Stimulated activated CD8-positive, alpha-beta memory T cell treated with anti-CD3 and anti-CD28 coated beads, Interleukin-4, amount 100 ng/mL, for 4 hours (primary cell): ENCODE results near the gene CYSTM1.
"Not testable (repeated sequence)": the region's sequence is repeated elsewhere in the genome, so short reads cannot be mapped to it uniquely, and the experiment has no call there.

Experiments
- DNase-seq, 2 donors: peaks; one replicate each; pipeline ENCODE4 v3.0.0-alpha.2; 2020; ENCODE audit warnings: low read depth in 2 of 2, low spot score in 1 of 2

Gene CYSTM1

DNA sequence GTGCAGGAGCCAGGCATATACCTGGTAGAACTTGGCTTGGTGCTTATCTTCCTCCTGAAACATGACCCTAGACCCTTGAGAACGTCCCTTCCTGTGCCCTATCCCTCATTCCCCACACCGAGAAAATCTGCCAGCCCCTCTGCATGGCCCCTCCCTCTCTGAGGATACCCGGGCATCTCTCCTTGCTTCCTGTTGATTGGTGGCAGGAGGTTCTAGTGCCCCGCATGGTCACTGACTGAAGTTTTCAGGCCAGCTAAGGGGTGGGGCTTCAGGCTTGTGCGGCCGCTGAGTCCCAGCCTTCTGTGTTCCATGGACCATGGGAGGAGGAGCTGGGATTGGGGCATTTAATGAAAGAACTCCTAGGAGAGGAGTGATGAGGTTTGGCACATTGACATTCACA lies 26.5 kb upstream of the CYSTM1 start:
- no peak for DNase-seq

DNA sequence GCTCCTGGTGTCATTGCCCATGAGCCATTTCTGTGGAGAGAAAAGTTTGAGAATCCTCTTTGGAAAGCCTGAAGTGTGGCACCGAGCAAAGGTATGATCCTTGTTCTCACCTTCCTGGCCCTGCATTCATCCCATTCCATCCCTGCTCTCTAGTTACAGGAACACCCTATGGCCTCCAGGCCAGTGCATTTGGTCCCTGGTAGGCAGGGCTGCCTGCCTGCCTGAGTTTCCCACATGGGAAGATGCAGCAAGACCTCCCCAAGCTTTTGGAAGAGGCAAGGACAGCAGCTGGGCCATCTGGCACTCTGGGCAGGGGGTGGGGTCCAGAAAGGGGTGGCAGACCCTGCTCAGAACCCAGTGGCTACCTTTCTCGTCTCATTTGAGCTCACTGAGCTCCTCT lies 24.8 kb upstream of the CYSTM1 start:
- DNase-seq, result no peak

DNA sequence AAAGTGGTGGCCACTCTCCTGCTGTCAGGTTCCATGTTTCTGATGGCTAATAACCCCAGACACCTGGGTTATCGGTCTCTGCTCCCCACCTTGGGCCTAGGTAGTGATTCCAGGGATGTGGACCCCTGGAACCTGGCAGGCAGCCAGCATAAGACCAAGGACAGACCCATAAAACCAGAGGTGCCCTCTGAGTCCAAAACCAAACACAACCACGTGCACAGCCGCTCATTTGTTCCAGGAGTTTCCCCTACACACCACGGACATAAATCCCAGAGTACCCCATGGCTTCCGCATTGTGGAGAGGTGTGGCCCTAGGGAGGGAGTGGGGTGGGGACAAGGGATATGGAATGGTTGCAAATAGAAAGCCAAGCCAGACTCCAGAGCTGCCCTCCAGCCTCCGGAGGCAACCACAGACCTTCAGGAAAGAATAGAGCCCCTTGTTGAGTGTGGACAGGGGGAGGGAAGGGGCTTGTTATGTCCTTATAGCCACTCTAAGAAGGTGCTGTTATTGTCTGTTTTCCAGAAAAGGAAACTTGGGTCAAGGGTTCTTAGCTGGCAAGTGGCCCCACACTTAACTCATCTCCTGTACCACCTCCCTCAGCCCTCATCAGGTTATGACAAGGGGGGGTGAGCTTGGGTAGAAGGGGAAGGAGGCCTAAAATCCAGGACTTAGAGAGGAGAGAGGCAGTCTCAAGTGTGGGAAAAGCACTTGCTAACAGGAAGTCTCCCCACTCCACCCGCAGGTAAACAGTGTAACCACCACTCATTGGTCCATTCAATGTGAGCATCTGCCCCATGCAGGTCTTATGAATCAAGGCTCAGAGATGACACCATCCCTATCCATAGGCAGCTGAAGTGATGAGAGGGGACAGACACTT lies 23.6 kb upstream of the CYSTM1 start:
- no peak for DNase-seq

DNA sequence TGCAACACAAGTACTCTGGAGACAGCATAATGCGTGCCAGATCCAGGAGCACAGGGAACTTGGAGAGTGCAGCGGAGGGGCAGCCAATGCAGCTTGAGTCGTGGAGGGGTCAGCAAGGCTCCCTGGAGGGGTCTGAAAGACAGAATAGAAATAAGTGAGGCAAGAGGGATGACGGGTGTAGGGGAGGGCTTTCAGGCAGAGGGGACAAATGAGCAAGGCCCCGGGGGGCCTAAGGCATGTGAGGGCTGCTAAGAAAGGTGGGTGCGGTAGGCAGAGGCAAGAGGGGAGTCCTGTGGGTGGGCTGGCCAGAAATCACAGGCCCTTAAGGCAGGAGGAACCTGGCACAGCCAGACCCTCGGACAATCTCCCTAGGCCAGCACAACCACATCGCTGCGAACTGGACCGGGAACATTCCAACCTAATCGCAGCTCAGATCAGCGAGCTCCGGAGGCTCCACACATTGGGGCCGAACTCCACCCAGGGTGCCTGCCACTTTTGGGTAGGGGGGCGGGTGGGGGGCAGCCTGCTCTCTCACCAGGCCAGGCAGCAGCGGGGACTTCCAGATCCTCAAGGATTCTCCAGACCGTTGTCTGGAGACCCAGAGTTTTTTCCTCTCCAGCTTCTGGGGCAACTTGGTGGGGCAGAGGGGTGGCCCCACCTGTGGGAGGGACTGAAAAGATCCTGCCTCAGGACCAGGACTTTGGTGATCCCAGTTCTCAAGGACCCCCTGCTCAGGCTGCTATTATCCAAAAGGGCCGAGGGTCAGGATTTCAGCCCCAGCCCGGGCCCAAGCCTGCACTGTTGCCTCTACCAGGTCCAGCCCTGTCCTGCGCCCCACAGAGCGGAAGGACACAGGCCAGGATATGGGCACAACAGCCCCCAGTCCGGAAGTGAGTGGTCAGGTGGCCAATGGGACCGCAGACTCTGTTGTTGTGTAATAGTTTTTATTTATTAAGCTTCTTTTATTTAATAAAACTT lies 22.7 kb upstream of the CYSTM1 start:
- DNase-seq, result no peak

DNA sequence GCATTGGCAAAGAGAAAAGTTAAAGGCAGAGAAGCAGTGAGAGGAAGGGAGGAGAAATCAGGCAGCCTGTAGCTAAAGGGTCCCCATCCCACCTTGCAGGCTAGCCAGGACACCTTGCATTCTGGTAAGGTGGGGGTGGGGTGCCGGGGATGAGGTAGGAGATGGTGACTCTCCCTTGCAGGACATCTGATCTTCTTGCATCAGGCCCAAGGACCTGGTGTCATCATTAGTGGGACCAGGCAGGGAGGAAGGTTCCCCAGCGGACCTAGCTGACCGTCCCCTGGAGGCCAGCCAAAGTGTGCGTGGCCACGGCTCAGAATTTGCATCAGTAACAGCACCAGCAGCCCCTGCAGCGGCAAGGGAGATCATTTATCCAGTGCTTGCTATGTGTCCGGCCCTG lies 21.7 kb upstream of the CYSTM1 start:
- no peak for DNase-seq

DNA sequence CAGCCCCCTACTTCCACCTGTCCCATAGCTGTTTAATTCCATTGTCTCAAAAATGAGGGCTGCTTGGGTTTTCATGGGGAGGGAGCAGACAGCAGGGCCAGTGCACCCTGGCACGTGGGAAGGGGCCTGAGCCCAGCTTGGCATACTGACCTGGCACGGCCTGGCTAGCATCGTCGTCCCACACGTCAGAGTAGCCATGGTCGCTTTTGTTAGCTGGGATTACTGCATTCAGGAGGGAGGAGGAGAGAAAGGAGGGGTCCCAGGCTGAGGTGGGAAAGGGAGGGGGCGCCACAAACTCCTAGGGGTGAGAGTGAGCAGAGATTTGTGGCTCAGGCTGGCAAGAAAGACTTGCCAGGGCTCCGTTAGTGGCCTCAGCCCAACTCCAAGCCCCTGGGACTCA lies 21.1 kb upstream of the CYSTM1 start:
- no peak for DNase-seq

DNA sequence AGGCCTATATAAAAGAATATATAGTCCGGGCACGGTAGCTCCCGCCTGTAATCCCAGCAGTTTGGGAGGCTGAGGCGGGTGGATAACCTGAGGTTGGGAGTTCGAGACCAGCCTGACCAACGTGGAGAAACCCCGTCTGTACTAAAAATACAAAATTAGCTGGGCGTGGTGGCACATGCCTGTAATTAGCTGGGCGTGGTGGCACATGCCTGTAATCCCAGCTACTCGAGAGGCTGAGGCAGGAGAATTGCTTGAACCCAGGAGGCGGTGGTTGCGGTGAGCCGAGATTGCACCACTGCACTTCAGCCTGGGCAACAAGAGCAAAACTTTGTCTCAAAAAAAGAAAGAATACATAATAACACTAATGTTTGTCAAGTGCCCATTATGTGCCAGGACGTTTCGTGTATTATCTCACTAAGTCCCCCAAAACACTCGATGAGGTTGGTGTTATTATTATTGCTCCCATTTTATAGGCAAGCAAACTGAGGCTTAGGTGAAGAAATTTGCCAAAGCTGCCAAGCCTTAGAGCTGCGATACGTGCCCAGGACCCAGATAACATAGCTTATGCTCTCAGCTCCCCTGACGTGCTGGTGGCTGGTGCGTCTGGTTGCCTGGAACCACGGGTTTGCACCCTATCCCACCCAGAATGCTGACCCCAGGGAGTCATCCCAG lies 20.1 kb upstream of the CYSTM1 start:
- DNase-seq, result not testable (repeated sequence)

DNA sequence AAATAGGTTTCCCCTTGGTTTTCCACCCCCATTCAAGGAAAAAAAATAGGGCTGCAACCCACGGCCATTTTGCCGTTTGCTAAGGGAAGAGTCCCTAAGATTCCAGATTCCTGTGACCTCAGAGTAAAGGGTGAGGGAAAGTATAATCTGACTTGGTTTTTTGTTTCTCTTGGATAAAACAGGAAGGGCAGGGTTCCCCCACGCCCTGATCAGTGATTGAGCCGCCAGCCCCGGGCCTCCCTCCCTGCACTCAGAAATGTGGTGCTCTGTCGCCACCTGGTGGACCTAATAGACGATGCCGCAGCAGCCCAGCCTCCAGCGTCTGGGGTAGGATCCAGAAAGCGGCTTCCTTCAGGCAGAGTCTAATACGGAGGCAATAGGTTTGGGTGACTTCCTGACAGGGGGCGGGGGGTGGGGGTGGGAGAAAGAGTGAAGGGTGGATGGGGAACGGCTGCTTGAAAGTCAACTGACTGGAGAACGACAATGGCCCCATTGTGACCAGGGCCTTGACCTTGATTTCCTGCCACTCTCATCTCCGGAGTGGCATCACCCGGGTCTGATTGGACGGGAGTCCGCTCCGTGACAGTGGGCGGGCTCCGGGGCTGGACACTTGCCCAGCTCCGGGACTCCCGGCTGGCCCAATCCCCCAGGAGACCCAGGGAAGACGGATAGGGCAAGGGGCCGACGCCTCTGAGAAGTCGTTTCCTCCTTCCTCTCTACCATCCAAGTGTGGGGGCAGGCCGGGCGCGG lies 17.8 kb upstream of the CYSTM1 start:
- DNase-seq, result peak; percentile 65 to 83

DNA sequence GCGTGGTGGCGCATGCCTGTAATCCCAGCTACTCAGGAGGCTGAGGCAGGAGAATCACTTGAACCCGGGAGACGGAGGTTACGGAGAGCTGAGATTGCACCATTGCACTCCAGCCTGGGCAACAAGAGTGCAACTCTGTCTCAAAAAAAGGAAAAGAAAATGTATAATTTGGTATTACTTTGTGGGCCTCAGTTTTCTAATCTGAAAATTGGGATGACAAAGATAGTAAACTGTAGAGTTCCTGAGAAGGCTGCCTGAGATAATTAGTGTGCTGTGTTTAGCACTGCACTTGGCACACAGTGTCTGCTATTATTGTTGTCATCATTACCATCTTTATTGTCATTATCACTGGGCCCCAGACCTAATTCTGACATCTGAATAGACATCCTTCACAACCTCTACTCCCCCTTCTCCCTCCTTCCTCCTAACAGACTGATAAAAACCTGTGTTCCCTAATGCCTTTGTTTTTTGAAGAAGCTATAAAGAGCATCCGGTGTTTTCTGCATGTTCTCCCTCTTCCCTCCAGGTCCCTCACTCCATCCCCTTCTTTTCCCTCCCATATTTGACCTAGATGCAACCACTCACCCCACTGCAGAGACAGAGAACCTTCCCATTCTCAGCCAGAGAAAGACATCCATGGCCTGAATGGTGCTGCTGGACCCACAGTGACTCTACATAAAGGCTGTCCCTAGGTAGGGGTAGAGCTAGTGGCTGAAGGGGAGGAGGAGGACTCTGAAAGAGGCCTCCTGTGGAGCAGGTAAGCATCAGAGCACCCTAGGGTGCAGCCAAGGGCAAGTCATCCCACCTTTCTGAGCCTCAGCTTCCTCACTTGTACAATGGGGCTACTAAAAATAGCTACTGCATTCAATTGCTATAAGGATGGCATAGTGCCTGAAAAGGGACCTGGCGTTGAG lies 15.7 kb upstream of the CYSTM1 start:
- DNase-seq, result no peak

DNA sequence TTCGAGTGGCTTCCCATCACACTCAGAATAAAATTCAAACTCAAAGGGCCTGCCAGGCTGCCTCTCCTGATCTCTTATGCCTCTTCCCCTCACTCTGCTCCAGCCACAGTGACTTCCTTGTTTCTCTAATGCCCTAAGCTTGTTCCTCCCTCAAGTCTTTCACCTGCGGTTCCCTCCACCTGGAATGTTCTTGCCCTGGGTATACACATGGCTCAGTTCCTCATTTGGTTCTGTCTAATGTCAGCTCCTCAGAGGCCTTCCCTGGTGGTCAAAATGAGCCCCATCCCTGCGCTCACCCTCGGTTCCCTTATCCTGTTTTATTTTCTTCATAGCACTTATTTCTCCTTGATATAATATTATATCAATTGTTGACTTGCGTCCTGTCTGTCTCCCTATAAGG lies 12.7 kb upstream of the CYSTM1 start:
- DNase-seq, result no peak

DNA sequence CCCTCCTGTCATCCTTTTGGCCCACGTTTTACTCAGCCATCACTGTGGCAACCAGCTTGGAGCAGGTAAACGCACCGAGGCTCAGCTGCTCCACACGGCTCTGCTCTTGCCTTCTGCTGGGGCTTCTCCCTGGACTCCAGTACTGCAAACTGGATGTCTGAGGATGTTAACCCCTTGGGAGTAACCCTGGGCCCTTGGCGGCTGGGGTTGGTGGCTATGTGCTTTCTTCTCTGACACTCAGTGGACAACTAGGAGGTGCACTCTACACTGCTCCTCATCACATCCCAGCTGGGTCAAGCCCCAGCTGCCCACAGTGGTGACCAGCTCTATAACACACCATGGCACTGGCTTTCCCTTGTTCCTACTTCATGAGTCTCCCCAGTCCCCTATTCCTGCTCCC lies 12.2 kb upstream of the CYSTM1 start:
- DNase-seq, result no peak

DNA sequence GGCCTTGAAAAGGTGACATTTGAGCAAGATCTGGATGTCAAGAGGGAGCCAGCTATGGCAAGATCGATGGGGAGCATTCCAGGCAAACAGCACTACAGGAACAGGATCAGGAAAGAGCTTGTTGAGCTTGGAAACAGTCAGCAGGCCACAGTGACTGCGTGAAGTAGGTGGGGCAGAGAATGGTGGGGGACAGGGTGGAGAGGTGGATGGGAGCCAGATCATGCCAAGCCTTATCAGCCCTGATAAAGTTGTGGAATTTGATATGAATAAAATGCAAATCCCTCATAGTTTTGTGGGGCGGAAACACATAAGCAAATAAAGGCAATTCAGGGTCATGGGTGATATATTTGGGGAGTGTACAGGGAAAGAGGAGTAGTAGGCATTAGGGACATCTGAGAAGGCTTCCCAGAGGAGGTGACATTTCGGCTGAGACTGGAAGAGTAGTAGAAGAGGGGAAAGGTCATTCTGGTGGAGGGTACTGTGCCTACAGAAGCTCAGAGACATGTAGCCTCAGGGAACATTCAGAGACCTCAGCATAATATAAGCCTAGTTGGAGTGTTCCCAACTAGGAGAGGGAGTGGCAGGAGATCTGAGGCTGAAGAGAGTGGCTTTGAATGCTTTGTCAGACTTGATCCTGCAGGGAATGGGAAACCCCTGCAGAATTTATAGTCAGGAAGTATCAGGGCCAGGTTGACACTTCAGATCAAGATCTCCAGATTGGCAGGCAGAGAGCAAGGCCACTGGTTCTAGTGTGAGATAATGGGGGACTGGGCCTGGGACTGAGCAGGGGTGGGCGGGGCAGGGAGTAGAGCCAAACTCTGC lies 9.7 kb upstream of the CYSTM1 start:
- no peak for DNase-seq

DNA sequence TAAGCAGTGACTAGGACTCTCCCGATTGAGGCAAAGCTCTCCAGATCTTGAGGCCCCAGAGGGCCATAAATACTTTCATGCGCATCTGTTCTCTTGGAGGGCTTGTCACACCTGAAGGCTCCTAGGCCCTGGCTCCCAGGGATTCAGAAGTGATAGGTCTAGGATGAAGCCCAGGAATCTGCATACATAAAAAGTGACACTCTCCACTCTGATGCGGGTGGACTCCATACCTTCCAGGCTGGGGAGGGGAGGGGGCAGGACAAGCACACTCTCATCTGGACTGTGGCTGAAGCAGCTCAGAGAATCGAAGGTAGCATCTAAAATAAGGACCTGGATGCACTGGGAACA lies 9.1 kb upstream of the CYSTM1 start:
- no peak for DNase-seq

DNA sequence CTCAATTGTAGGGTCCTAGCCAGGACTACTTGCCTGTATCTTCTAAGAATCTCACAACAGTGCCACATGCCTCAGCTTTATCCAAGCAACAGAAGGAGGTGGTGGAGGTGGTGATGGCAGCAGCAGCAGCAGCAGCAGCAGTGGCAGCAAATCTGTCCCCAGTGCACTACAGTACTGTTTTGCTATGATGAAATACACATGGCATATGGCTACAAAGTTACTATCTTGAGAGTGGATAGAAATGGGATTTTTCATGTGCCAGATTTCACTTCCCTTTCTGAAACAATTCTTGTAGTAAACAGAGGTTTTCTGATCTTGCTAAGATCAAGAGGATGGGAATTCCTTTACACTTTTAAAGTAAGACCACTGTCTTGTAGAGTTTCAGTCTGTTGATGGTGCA lies 8.1 kb upstream of the CYSTM1 start:
- no peak for DNase-seq

DNA sequence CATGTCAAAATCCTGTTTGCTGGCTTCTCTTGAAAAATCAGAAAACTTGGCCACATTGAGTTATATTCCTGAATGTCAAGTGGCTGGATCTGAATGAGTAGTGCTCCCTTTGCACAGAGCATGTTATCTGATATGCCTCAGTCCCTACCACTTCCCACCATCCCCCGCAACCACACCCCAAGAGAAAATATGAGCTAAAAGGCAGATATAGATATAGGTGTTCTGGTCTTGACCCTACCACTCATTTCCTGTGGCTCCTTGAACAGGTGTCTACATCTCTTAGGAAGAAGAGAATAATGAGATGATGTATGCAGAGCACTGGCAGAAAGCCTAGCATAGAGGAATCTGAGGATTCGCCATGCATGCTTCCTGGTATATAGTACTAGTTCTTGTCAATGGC lies 6.6 kb upstream of the CYSTM1 start:
- no peak for DNase-seq

DNA sequence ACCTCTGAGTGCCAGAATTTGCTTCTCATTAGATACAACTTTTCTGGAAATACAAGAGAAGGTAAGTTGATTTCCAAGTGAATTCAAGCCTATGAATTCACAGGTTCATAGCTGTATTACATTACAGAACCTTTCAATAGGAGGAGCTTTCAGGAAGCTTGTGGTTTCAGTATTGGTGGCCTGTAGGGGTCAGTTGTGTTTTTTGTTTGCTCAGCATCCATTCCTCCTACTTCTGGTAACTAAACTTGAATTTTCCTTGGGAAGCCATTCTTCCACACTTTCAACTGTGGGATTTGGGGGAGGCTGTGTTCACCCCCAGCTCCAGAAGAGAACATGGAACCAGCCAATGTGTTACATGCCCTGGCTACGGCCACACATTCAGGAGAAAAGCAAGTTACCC lies 5.6 kb upstream of the CYSTM1 start:
- no peak for DNase-seq

DNA sequence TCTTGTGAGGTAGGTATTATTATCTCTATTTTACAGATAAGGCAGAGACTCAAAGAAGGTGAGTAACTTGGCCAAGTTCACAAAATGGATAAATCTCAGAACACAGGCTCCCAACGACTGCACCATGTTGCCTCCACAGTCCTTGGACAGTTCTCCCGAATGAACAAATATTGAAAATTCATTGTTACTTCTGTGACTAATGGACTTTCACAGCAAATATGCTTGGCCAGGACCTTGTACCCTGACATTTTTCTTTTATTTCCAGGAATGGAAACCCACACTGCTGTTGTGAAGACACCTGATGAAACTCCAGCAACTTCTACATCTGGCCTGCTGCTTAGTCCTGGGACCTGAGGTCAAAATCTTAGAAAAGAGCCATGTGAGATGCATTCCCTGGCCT lies 2.5 kb upstream of the CYSTM1 start:
- no peak for DNase-seq

DNA sequence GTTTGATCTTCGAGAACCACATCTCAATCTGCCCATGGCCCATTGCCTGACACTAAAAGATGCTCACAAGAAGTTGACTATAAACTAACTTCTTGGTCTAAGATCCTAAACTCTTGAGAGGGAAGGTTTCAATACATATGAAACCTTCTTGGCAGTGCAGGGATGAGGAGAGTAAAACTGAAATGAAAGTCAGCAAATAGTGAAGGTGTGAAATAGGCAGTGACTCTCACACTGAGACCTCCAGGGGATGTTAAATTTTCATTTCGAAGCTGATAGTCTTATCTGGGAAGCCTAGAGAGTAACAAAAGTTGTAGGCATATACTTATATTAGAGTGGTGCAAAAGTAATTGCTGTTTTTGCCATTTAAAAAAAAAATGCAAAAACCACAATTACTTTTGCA lies 974 bp upstream of the CYSTM1 start:
- no peak for DNase-seq
